Esophagus muscularis mucosa (tissue), 3 donors: ENCODE results near the gene PDE4D.

ENCODE experiments used
- CTCF ChIP-seq, 3 experiments: fragments of 200-600 bp in 2 of 3; fragments of 450-650 bp in 1 of 3; sonication (generic) in 2 of 3; IDR thresholded peaks; one replicate each; pipeline ENCODE4 v1.5.1; 2017 to 2019; ENCODE audit warnings: antibody characterized with exemption in 3 of 3, mild to moderate bottlenecking in 2 of 3, moderate library complexity in 1 of 3
- POLR2A ChIP-seq: fragments of 450-650 bp; IDR thresholded peaks from one replicate; pipeline ENCODE4 v1.6.1; 2017; ENCODE audit warnings: antibody characterized with exemption, moderate library complexity, mild to moderate bottlenecking, low read depth

GRCh38 chr5:59291941-59292340, 601.6 kb downstream of the PDE4D start:
- TF ChIP-seq CTCF (IDR thresholded peaks at IDR 0.05) (no peak), POLR2A (no peak)
